ACC112 (cell line): ENCODE results near the gene DIDO1.

Source experiments
- H2AFZ ChIP-seq: fragments of 200-600 bp; sonication (generic); one replicate; pipeline ENCODE4 v1.6.0; 2017; ENCODE audit warnings: antibody characterized with exemption, low read length; ENCODE audit not compliant: unreplicated experiment
- H3K27ac ChIP-seq: fragments of 200-600 bp; sonication (generic); 2 replicates; pipeline ENCODE4 v1.5.1; 2014; ENCODE audit warnings: low read depth, mild to moderate bottlenecking, antibody characterized with exemption, low read length, moderate library complexity
- H3K27me3 ChIP-seq: fragments of 200-600 bp; sonication (generic); 2 replicates; pipeline ENCODE4 v1.6.1; 2014; ENCODE audit warnings: mild to moderate bottlenecking, antibody characterized with exemption, low read length, moderate library complexity, mixed read lengths; ENCODE audit not compliant: insufficient read depth
- H3K36me3 ChIP-seq: fragments of 200-600 bp; sonication (generic); 2 replicates; pipeline ENCODE4 v1.6.1; 2016; ENCODE audit warnings: mild to moderate bottlenecking, antibody characterized with exemption, low read length, moderate library complexity, mixed read lengths; ENCODE audit not compliant: insufficient read depth
- H3K4me1 ChIP-seq: fragments of 200-600 bp; sonication (generic); one replicate; pipeline ENCODE4 v1.6.1; 2016; ENCODE audit warnings: low read length, mixed read lengths; ENCODE audit not compliant: insufficient read depth, unreplicated experiment, control insufficient read depth
- H3K4me3 ChIP-seq: fragments of 200-600 bp; sonication (generic); 2 replicates; pipeline ENCODE4 v1.5.1; 2014; ENCODE audit warnings: mild to moderate bottlenecking, low read depth, low read length
- H3K79me2 ChIP-seq: fragments of 200-600 bp; sonication (generic); one replicate; pipeline ENCODE4 v1.6.0; 2016; ENCODE audit warnings: low read length; ENCODE audit not compliant: control insufficient read depth, unreplicated experiment, insufficient read depth

DIDO1 gene

DNA sequence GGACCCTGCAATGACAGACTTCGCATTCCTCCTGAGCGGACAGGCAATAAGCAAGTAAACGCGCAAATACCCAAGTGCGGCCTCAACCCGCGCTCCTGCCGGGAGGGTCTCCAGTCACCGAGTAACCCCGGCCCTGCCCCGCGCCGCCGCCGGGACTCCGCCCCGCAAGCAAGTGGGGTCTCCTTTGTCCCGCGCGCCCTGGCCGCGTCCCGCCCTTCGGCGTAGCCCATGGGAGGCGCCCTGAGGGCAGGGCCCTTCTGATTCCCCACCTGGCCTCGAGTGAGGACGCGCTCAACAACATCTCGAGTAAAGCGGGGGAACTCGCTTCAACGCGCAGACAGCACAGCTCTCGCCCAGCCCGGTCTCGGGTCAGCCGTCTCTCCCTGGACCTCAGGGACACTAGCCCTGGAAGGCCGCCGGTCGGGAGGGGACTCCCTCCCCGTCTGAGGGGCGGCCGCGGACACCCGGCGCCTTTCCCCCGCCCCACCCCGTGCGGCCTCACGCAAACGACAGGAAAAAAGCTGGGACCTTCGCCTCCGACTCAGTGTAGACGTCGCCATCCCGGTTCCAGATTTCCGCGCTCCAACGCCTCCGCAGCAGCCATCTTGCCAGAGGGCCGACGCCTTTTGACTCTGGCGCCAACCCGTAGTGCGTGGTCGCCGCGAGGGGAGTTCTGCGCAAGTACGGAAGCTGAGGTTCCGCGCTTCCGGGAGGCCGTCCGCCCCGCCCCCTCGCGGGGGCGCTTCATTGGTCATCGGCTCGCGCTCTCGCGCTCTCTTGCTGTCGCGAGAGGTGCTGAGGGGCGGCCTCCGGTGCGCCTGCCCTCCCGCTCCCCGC lies 11.2 kb upstream of the DIDO1 start:
- Histone ChIP-seq H2AFZ (peak overlapping the region; percentile 81), H3K36me3 (peaks cover 19% of the 10 kb centered on the region), H3K4me1 (peaks cover 22% of the 10 kb centered on the region)

DNA sequence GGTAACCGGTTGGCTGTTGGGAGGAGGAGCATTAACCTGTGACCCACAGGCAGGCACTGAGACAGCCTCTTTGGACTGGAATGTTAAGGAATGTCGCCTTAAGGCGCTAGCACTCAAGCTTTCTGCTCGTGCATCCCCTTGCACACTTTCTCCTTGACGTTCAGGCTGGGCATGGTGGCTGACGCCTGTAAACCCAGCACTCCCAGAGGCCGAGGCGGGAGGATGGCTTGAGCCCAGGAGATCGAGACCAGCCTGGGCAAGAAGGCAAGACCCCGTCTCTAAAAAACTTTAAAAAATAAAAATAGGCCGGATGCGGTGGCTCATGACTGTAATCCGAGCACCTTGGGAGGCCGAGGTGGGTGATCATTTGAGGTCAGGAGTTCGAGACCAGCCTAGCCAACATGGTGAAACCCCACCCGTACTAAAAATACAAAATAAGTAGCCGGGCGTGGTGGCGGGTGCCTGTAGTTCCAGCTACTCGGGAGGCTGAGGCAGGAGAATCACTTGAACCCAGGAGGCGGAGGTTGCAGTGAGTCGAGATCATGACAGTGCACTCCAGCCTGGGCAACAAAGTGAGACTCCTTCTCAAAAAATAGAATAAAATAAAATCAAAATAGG lies 9.8 kb upstream of the DIDO1 start:
- H3K79me2 ChIP-seq, result peaks cover 94% of the 10 kb centered on the region
- no peak overlapping the region for H2AFZ ChIP-seq
- H3K4me1 ChIP-seq, result peaks cover 23% of the 10 kb centered on the region
- H3K27me3 ChIP-seq, result no peaks in the 10 kb centered on the region
- no peak overlapping the region for H3K27ac ChIP-seq
- peaks cover 13% of the 10 kb centered on the region for H3K36me3 ChIP-seq
- H3K4me3 ChIP-seq, result peak overlapping the region; percentile 92

More for the DNA sequence above, 11.2 kb upstream of the DIDO1 start:
- Histone ChIP-seq H3K79me2 (peaks cover 94% of the 10 kb centered on the region), H3K27me3 (no peaks in the 10 kb centered on the region), H3K4me3 (peak overlapping the region; percentile 92), H3K27ac (peak overlapping the region; percentile 84)

DNA sequence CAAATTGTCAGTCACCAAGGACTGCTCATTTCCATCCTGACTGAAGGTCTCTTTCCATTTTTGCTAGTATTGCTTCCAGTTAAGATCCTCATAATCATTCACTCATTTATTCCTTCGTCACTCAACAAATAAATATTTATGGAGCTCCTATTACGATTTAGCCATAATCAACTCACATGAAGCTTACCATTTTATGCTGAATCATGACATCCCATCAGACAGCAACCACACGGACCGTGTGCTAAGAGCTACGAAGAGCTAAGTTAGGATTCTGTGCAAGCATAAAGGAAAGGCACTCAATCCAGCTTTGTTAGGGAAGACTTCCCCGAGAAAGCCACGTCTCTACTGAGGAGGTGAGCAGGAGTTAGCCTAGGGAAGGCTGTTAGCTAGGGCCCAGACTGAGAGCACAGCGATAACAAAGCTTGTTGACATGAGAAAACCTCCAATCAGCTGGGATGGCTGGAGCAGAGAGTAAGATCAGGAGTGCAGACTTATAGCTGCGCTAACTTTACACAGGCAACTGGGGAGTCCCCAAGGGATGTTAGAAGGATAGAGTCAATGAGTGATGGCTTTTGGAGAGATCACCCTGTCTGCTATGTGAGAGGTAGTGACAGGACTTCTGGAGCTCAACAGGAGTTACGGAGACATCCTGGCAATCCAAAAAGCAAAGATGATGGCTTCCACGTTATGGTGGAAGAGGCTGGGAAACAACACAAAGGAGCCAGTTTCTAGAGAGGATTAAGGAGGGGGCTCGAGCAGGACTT lies 9.1 kb upstream of the DIDO1 start:
- Histone ChIP-seq H3K79me2 (peaks cover 94% of the 10 kb centered on the region), H3K27me3 (no peaks in the 10 kb centered on the region), H2AFZ (no peak overlapping the region), H3K4me3 (peak overlapping the region; percentile 92), H3K27ac (no peak overlapping the region), H3K36me3 (peaks cover 8% of the 10 kb centered on the region), H3K4me1 (peaks cover 30% of the 10 kb centered on the region)

DNA sequence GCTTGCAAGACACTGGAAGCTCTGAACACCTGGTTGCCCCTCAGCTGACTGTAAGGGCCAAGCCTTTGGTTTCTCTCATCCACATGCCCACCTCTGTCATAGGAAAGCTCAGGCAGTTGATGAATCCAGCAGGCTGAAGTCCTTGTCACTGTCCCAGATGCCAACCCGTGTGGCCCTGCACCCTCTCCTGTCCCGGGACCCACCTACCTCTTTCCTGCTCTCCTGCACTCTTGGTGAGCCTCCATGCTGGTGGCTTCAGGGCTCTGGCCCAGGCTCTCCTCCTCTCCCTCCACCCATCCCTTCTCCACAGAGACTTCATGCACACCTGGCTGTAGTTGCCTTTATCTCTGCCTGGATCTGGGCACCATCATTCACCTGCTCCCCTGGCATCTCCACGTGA lies 7.7 kb upstream of the DIDO1 start:
- peaks cover 29% of the 10 kb centered on the region for H3K4me1 ChIP-seq

GRCh38 chr20:62931464-62931863 lies 5.2 kb upstream of the DIDO1 start:
- no peak overlapping the region for H3K4me3 ChIP-seq
- peaks cover 99% of the 10 kb centered on the region for H3K79me2 ChIP-seq
- H3K36me3 ChIP-seq, result peaks cover 8% of the 10 kb centered on the region
- H3K27me3 ChIP-seq, result no peaks in the 10 kb centered on the region
- no peak overlapping the region for H2AFZ ChIP-seq
- H3K4me1 ChIP-seq, result peaks cover 41% of the 10 kb centered on the region
- no peak overlapping the region for H3K27ac ChIP-seq

More for the DNA sequence above, 7.7 kb upstream of the DIDO1 start:
- Histone ChIP-seq H3K4me3 (no peak overlapping the region), H3K27ac (no peak overlapping the region), H3K27me3 (no peaks in the 10 kb centered on the region), H3K36me3 (peaks cover 8% of the 10 kb centered on the region), H2AFZ (no peak overlapping the region), H3K79me2 (peaks cover 95% of the 10 kb centered on the region)

DNA sequence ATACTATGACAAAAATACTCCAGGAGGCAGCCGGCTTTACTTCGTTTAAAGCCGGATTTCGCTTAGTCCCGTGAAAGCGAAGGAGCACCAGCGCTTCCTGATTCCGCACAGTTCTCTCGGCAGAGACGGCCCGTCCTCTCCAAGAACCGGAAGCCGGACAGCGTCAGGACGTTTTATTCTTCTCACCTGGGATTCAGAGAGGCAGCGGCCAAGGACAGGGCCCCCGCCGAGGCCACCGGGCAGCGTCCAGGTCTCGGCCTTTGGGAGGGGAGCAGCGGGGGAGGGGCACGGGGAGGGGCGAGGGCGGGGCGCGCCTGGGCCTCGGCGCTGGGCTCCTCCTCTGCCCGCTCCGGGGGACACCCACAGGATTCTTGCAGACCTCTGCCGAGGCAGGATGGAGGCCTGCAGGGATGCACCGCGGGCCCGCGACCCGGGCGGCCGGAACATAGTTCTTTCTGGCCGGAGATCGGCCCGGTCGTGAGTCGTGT lies 2.8 kb upstream of the DIDO1 start:
- Histone ChIP-seq H3K36me3 (no peaks in the 10 kb centered on the region), H3K79me2 (peaks cover 94% of the 10 kb centered on the region), H3K4me1 (peaks cover 34% of the 10 kb centered on the region), H2AFZ (peak overlapping the region; percentile 42), H3K27me3 (no peaks in the 10 kb centered on the region), H3K4me3 (peak overlapping the region; percentile 73), H3K27ac (peak overlapping the region; percentile 44; the same call in 1 of the 2 replicates)

- peak overlapping the region; percentile 44; the same call in 1 of the 2 replicates for H3K27ac ChIP-seq
- H3K27me3 ChIP-seq, result no peaks in the 10 kb centered on the region
- peaks cover 40% of the 10 kb centered on the region for H3K4me1 ChIP-seq
- H3K4me3 ChIP-seq, result peak overlapping the region; percentile 73
- H2AFZ ChIP-seq, result no peak overlapping the region
- H3K79me2 ChIP-seq, result peaks cover 94% of the 10 kb centered on the region
- no peaks in the 10 kb centered on the region for H3K36me3 ChIP-seq
These were observed 2.1 kb upstream of the DIDO1 start for GRCh38 chr20:62928246-62928939.

DNA sequence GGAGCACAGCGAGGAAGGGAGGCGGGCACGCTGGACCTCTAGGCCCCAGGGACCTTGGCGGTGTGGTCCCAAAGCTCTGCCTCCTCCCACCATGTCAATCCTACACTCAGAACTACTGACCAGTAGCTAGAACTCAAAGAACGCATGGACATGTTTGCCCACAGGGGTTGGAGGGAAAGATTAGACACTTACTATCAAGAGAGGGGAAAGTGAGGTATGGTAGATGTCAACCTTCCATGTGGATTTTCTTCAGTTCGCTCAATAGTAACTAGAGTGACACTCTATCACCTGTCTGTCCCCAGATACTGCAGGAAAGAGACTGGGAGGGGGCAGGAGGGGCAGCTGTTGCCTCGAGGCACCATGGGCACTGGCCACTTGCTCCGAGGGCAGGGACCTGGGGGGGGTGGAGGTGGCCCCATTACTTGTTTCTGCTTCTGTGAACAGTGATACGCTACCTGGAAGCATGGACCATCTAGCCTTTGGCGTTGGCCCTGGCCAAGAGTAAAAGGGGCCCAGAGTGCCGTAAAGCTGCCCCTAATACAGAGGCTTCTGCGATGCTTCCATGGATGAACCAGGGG lies 912 bp upstream of the DIDO1 start:
- H3K4me1 ChIP-seq, result peaks cover 46% of the 10 kb centered on the region
- peak overlapping the region; percentile 85 for H3K4me3 ChIP-seq
- H3K27me3 ChIP-seq, result no peaks in the 10 kb centered on the region
- H3K36me3 ChIP-seq, result no peaks in the 10 kb centered on the region
- H3K79me2 ChIP-seq, result peaks cover 94% of the 10 kb centered on the region
- no peak overlapping the region for H2AFZ ChIP-seq
- H3K27ac ChIP-seq, result no peak overlapping the region

DNA sequence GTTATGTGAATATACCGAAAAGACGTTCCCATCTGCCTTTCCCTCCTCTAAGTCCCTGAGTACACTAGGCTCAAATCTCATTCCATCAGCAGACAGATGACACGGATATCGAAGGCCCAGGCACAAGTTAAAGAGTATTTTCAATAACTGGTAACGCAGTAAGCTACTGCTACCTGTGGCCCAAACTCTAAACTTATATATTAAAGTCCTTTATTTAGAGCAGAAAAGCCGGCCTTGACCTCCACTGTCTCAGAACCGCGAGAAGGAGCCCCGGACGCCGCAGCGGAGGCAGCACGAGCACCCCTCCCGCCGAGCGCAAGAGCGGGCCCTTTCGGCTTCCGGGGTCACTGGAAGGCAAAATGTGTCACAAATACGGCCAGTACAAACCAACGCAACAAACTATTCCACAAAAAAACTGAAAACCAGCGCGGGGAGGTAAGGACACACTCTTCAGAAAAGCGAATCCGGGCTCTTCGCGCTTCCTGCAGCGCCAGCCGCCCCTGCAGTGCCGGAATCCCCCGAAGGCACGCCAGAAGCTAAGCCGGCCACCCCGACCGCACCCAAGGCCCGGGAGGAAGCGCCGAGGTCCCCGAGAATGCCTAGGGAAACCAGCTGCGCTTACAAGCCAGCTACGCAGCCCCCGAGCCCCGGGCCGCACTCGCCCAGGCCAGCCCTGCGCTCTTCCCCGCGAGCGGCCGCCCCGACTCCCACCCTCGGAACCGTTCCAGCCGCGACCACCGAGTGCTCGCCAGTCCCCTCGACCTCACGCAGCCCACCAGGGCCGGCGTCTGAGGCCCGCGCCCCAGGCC lies 681 bp downstream of the DIDO1 start:
- Histone ChIP-seq H3K4me1 (peaks cover 40% of the 10 kb centered on the region), H2AFZ (peak overlapping the region; percentile 26), H3K4me3 (peak overlapping the region; percentile 85), H3K36me3 (no peaks in the 10 kb centered on the region), H3K27ac (peak overlapping the region; percentile 81), H3K27me3 (no peaks in the 10 kb centered on the region), H3K79me2 (peaks cover 92% of the 10 kb centered on the region)
